Body of pancreas (tissue), 4 donors: Measurements from ENCODE around the gene DIDO1.

Experiments used
- POLR2A ChIP-seq, 3 donors: fragments of 450-650 bp; IDR thresholded peaks; one replicate each; pipeline ENCODE4 v1.6.1; 2016; ENCODE audit warnings: antibody characterized with exemption in 3 of 3, mild to moderate bottlenecking in 2 of 3
- TF ChIP-seq, protein P1 (sequence below), 7 experiments: fragments of 450-650 bp in 4 of 7; fragments of 200-600 bp in 3 of 7; sonication (generic) in 3 of 7; IDR thresholded peaks; one replicate each; pipeline ENCODE4 v1.5.1; 2016 to 2019; ENCODE audit warnings: antibody characterized with exemption in 7 of 7

DNA sequence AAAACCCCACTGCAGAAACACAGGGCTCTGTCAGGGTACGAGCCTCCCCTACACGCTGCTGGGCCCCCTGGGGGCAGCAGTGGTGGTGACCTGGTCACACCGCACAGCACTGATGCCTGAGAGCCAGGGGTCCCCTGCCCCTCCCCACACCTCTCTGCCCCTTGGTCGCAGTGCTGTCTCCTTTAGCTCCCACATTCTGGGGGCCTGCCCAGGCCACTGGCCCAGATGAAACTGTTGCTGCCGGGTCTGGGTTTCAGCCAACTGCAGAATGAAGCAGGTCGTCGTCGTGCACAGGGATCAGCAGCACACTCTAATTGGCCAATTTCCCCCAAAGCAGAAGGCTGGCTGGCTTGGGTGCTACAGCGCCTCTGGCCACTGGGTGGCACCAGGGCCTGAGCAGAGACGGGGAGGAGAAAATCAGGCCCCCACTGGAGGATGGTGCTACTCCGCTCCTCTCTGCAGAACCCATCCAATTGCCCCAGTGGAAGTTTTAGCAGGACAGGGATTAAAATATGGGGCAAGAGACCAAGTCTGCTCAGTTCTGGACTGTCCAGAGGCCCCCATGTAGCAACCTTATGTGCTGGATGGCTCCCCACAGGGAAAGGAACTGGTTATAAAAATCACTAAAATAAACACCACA, 26.1 kb downstream of the DIDO1 start:
- TF ChIP-seq, protein P1, sequence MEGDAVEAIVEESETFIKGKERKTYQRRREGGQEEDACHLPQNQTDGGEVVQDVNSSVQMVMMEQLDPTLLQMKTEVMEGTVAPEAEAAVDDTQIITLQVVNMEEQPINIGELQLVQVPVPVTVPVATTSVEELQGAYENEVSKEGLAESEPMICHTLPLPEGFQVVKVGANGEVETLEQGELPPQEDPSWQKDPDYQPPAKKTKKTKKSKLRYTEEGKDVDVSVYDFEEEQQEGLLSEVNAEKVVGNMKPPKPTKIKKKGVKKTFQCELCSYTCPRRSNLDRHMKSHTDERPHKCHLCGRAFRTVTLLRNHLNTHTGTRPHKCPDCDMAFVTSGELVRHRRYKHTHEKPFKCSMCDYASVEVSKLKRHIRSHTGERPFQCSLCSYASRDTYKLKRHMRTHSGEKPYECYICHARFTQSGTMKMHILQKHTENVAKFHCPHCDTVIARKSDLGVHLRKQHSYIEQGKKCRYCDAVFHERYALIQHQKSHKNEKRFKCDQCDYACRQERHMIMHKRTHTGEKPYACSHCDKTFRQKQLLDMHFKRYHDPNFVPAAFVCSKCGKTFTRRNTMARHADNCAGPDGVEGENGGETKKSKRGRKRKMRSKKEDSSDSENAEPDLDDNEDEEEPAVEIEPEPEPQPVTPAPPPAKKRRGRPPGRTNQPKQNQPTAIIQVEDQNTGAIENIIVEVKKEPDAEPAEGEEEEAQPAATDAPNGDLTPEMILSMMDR (IDR thresholded peaks at IDR 0.05): peak; percentile 83 to 93 (median 88)
- TF ChIP-seq POLR2A (IDR thresholded peaks at IDR 0.05): peak in 1 of 3 donors; percentile 29
